Ovary (tissue), 9 donors: ENCODE data around the gene CD4. TPM values are rescaled to one million over a fixed set of nuclear protein-coding genes. Genes with fewer than 3 reads are reported as not detected.

Experiments
- DNase-seq, 5 donors: peaks; one replicate each; pipeline ENCODE4 v3.0.0-alpha.2; 2019 to 2020
- H3K27ac ChIP-seq, 2 donors: fragments of 200-600 bp; one replicate each; pipeline versions ENCODE4 v1.5.1 to v1.8.0; 2019 to 2022
- H3K27me3 ChIP-seq: fragments of 200-600 bp; one replicate; pipeline ENCODE4 v1.8.0; 2022
- H3K36me3 ChIP-seq: fragments of 200-600 bp; sonication (generic); one replicate; pipeline ENCODE4 v1.5.1; 2019
- H3K4me1 ChIP-seq: one replicate; pipeline ENCODE4 v1.8.1; 2013; ENCODE audit warnings: mild to moderate bottlenecking, moderate library complexity; ENCODE audit not compliant: insufficient read depth
- H3K4me3 ChIP-seq: fragments of 200-600 bp; sonication (generic); one replicate; pipeline ENCODE4 v1.5.1; 2017
- H3K9me3 ChIP-seq, 2 donors: fragments of 200-600 bp in 1 of 2; sonication (generic) in 1 of 2; one replicate each; pipeline versions ENCODE4 v1.5.1 to v1.8.1; 2013 to 2019; ENCODE audit warnings: mild to moderate bottlenecking in 1 of 2, moderate library complexity in 1 of 2
- EP300 ChIP-seq: sonication (generic); formaldehyde crosslinking; IDR thresholded peaks from one replicate; pipeline ENCODE4 v1.6.1; 2017; ENCODE audit warnings: antibody characterized with exemption
- POLR2A ChIP-seq: fragments of 450-650 bp; IDR thresholded peaks from one replicate; pipeline ENCODE4 v1.6.1; 2017; ENCODE audit warnings: antibody characterized with exemption, mild to moderate bottlenecking, moderate library complexity
- WGBS, 3 donors: extraction: QIAGEN DNeasy Blood & Tissue Kit in 1 of 3; methylation state at CpG; one replicate each; pipeline versions ENCODE4 v1.1.5 to v1.1.7; 2013 to 2017; 5-methylcytosine and 5-hydroxymethylcytosine counted together
- intact Hi-C, 4 donors: fragments of 100-400 bp; cut with DNase I; formaldehyde crosslinking; loops; one replicate each; pipeline versions ENCODE4 v1.11.0 to v1.15.1; 2022 to 2023
- polyA plus RNA-seq, 2 donors: library from polyadenylated mRNA; stranded (reverse); fragments of 200-250 nt in 1 of 2; fragments of 350-450 nt in 1 of 2; fragmentation: Illumina TruSeq in 1 of 2; extraction: RNeasy Lipid Tissue Mini Kit (QIAGEN cat#74804) in 1 of 2; gene quantifications; one replicate each; pipeline ENCODE4 v1.2.3, GENCODE V29; 2013 to 2014
- total RNA-seq, 7 donors: library from RNA; depleted of rRNA in 2 of 7; stranded (reverse); fragments of >200 nt in 2 of 7; fragmentation: NEBNext Ultra II Directional in 3 of 7; extraction: Animal tissue kit (Norgen Biotek cat#: 25700) in 3 of 7; gene quantifications; one replicate each; pipeline versions ENCODE4 v1.1.0 to v1.2.4, GENCODE V29; 2016 to 2023
- TF ChIP-seq, protein P1 (sequence below), 3 donors: fragments of 450-650 bp in 2 of 3; fragments of 200-600 bp in 1 of 3; IDR thresholded peaks; one replicate each; pipeline versions ENCODE4 v1.5.1 to v1.8.0; 2016 to 2022; ENCODE audit warnings: antibody characterized with exemption in 3 of 3, mild to moderate bottlenecking in 1 of 3
- donor health status: DM: no; HTN: no; CAD: no; lungs with moderate emphysema.
- donor health status: DM: no; HTN: no; CAD: no.
- donor health status: Bipolar disorder and iron deficiency.
- donor health status: DM: yes; HTN: yes; CAD: no.
- donor health status: DM: no; HTN: no; CAD: no.
- donor health status: DM: yes; HTN: yes; CAD: no.

Gene CD4
- total and polyA plus RNA-seq, 9 donors = 2.1 to 40.2 (median 10.3) TPM

DNA sequence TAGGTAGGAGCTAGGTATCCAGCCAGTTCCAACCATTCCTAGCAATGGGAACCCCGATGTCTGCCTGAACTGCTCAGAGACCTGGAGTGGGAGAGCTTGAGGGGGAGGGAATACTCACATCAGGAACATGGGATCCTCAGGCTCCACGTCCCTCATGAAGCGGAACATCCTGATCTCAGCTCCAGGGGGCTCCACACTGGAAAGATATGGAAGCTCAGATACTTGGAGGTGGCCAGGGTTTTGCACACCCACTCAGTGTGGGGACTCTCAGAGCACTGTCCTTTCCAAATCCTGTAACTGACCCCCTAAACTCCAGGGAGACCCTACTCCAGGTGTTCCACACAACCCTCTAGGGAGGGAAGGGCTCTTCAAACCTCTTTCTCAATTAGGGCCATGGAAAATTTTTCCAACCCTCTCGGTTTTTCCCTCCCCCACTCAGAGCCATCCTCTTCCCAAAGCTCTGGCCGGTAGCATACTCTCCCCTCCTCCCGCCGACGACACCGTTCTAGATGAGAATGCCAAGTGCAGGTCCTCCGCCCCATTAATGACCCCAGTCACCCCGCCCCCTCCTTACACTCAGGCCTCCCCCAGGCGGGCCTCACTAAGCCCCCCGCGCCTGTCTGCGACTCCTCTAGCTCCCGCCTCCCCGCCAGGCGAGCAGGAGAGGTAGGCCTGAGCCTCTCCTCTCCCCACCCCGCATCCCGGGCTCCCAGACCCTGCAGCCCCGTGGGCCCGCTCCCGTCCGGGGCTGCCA lies 37.0 kb upstream of the CD4 start:
- Histone ChIP-seq H3K4me1 (peaks cover 7% of the 10 kb centered on the region), H3K4me3 (peak overlapping the region; percentile 76), H3K36me3 (no peaks in the 10 kb centered on the region), H3K9me3 (no peaks in the 10 kb centered on the region), H3K27me3 (no peaks in the 10 kb centered on the region), H3K27ac (peak overlapping the region; percentile 96 to 100)
- TF ChIP-seq POLR2A (no peak), EP300 (no peak)
- TF ChIP-seq, protein P1, sequence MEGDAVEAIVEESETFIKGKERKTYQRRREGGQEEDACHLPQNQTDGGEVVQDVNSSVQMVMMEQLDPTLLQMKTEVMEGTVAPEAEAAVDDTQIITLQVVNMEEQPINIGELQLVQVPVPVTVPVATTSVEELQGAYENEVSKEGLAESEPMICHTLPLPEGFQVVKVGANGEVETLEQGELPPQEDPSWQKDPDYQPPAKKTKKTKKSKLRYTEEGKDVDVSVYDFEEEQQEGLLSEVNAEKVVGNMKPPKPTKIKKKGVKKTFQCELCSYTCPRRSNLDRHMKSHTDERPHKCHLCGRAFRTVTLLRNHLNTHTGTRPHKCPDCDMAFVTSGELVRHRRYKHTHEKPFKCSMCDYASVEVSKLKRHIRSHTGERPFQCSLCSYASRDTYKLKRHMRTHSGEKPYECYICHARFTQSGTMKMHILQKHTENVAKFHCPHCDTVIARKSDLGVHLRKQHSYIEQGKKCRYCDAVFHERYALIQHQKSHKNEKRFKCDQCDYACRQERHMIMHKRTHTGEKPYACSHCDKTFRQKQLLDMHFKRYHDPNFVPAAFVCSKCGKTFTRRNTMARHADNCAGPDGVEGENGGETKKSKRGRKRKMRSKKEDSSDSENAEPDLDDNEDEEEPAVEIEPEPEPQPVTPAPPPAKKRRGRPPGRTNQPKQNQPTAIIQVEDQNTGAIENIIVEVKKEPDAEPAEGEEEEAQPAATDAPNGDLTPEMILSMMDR (IDR thresholded peaks at IDR 0.05) = no peak
- intact Hi-C loops = loop anchor here in 2 of 4 donors (2.0 to 5.0 kb wide), 2 partner anchors 14 to 75 kb away; partner anchors contain the start of genes P3H3 (in 2 of the 2) and PTMS (in 2 of the 2)
- peak in 1 of 5 donors; percentile 68 for DNase-seq
- 2 to 3% (median 2%) methylated on average over 23 to 24 of the region's 24 CpGs for WGBS, 3 donors

DNA sequence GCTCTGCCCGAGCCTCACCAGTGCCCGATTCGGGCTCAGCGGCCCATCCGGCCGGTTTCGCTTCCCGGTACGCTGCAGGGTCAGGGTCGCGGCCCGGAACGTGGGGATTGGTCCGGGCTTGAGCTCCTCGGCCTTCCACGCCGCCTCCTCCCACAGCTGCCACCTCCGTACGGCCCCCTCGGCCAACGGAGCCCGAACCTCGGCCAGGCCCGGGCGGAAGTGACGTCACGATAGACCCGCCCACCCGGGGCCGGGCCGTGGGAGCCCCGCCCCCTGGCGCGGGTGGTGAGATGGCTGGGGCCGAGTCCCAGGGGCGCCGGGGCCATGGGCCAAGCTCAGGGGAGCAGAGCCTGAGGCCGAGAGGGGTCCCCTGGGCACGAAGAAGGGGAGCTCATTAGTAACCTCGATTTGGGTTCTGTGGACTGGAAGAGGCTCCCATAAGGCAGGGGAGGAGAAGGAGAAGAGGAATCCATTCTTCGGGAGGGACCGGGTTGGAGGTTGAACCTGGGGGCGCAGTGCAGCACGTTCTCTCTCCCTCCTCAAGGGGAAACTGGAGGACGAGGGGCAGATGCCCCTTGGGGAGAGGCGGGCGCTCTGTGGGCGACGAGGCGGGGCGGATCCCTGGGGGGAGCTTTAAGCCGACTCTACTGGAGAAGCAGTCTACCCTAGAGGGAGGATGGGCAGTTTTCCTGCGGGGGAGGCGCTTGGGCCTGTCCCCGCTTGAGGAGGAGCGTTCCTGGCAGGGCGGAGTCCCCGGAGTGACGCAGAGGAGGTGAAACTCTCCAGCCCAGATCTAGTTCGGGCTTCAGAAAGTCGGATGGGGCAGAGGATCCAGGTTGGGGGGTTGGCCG lies 36.2 kb upstream of the CD4 start, which contains the start of gene MLF2:
MLF2 (minus strand) TSS at position 221 of the 851 bp plus-strand sequence. CDS start 807 bp downstream, outside the sequence.
- H3K4me3 ChIP-seq = peak within 1 kb of the TSS; percentile 76
- intact Hi-C loops = loop anchor here in 2 of 4 donors (1.0 to 5.0 kb wide), 3 partner anchors 14 to 74 kb away; partner anchors contain the start of genes P3H3 (in 2 of the 2) and PTMS (in 2 of the 2)
- no peaks in the 10 kb centered on the region for H3K36me3 ChIP-seq
- DNase-seq = peak; percentile 99
- H3K9me3 ChIP-seq = no peaks in the 10 kb centered on the region
- H3K27me3 ChIP-seq = no peaks in the 10 kb centered on the region
- peaks cover 7% of the 10 kb centered on the region for H3K4me1 ChIP-seq
- peak within 1 kb of the TSS; percentile 96 to 100 for H3K27ac ChIP-seq
- TF ChIP-seq EP300 = peak; percentile 66
- peak; percentile 98 for TF ChIP-seq POLR2A
- TF ChIP-seq, protein P1 (IDR thresholded peaks at IDR 0.05) = peak; percentile 13 to 98 (median 96)
- WGBS, 3 donors = 0% methylated on average over 43 to 62 of the region's 62 CpGs

DNA sequence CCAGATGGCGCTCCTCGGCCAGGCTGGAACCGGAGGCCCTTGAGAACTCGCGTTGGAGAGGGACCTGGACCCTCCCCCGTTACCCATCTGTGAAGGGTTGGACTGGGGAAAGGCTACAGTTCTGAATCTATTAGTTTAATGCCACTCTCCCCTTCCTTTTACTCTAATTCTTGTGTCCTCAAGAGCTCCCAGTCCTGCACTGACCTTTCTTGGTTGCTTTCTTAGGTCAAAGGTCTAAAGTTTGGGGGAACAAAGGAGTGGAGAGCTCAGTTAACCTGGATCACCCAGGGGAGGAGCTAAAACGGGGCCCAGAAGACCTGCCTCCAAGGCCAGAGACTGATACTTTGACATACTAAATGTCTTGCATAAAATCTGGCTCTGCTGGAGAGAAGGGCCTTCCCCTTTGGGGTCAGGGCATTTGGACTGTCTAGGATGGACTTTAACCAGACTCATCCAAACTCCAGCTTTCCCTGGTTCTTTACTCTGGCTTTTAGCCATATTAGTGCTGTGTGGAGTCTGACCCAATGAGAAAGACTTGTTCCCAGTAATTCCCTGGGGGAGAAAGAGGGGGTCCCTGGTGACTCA lies 35.5 kb upstream of the CD4 start:
- Histone ChIP-seq H3K9me3 (no peaks in the 10 kb centered on the region), H3K27ac (peak overlapping the region; percentile 52 to 100), H3K4me3 (no peak overlapping the region), H3K4me1 (peaks cover 7% of the 10 kb centered on the region), H3K27me3 (no peaks in the 10 kb centered on the region), H3K36me3 (no peaks in the 10 kb centered on the region)
- peak in 2 of 5 donors; percentile 49 to 60 for DNase-seq
- 0 to 1% (median 0%) methylated on average over 7 of the region's 7 CpGs for WGBS, 3 donors
- TF ChIP-seq, protein P1 (IDR thresholded peaks at IDR 0.05) = peak in 1 of 3 donors; percentile 97
- TF ChIP-seq POLR2A = no peak
- intact Hi-C loops = loop anchor here in 2 of 4 donors (1.0 to 5.0 kb wide), 3 partner anchors 13 to 73 kb away; partner anchors contain the start of genes P3H3 (in 2 of the 2) and PTMS (in 2 of the 2)

DNA sequence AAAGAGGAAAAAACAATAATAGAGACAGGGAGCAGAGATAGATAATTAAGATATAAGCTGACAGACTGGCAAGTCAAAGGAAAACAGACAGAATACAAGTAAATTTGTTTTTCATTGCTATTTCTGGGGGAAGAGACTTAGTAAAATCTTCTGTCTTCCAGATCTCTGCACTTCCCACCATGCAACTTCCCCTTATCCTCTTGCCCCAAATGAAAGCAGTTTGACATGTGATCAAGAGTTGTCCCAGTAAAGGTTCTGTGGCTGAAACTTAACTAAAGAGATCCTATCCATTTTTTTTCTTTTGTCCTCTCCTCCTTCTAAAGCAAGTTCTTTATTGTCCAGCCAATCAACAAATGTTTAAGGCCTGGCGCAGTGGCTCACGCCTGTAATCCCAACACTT lies 34.9 kb upstream of the CD4 start:
- no peaks in the 10 kb centered on the region for H3K9me3 ChIP-seq
- TF ChIP-seq EP300 (no peak), POLR2A (no peak)
- TF ChIP-seq, protein P1 (IDR thresholded peaks at IDR 0.05) = no peak
- peaks cover 7% of the 10 kb centered on the region for H3K4me1 ChIP-seq
- no peak overlapping the region for H3K4me3 ChIP-seq
- peak overlapping the region in 1 of 2 donors; percentile 100 for H3K27ac ChIP-seq
- H3K36me3 ChIP-seq = no peaks in the 10 kb centered on the region
- DNase-seq = no peak
- H3K27me3 ChIP-seq = no peaks in the 10 kb centered on the region
- intact Hi-C loops = loop anchor here in 2 of 4 donors (5.0 kb wide), 1 partner anchor 73 kb away; the partner anchor contains the start of gene P3H3 (in 2 of the 2)
- WGBS, 3 donors = 95 to 99% (median 96%) methylated on average over 2 of the region's 2 CpGs
